HEK293 (cell line): ENCODE data around the gene UPF2.
A peak's percentile ranks its signal among the peaks of the same experiment; 100 is the strongest.

ENCODE experiments used
- CTCF ChIA-PET: fragments of 350-600 bp; formaldehyde crosslinking; extraction: SDS; loops from one replicate; lab custom pipeline; 2021; ENCODE audit warnings: antibody characterized with exemption; lab: Yijun Ruan, JAX
- POLR2A ChIA-PET: fragments of 300-600 bp; formaldehyde crosslinking; extraction: SDS; loops from one replicate; lab custom pipeline; 2020; ENCODE audit warnings: antibody characterized with exemption, inconsistent platforms; lab: Yijun Ruan, JAX
- H3K27ac ChIP-seq: fragments of 200-500 bp; sonication (Bioruptor generic); 2 replicates; pipeline ENCODE4 v1.5.1; 2014; ENCODE audit warnings: low read depth, low read length, control low read depth, inconsistent platforms; ENCODE audit errors: extremely low read depth
- H3K36me3 ChIP-seq, 2 experiments: fragments of 200-500 bp in 1 of 2; sonication (Bioruptor generic) in 1 of 2; 1 replicate in 1 of 2; 2 replicates in 1 of 2; pipeline ENCODE4 v1.5.1; 2014 to 2017; ENCODE audit warnings: inconsistent platforms in 2 of 2, low read length in 2 of 2; ENCODE audit not compliant: control insufficient read depth in 2 of 2, insufficient read depth in 1 of 2
- H3K4me1 ChIP-seq: fragments of 200-500 bp; sonication (Bioruptor generic); 2 replicates; pipeline ENCODE4 v1.5.1; 2014; ENCODE audit warnings: mild to moderate bottlenecking, low read length, inconsistent platforms; ENCODE audit not compliant: control insufficient read depth, insufficient read depth
- H3K4me3 ChIP-seq: 2 replicates; pipeline ENCODE4 v1.5.1; 2011; ENCODE audit warnings: low read depth, mild to moderate bottlenecking, control low read depth, low read length, moderate library complexity
- H3K9me3 ChIP-seq: fragments of 200-500 bp; sonication (Bioruptor generic); 2 replicates; pipeline ENCODE4 v1.5.1; 2014; ENCODE audit warnings: low read depth, low read length, inconsistent platforms; ENCODE audit not compliant: control insufficient read depth, insufficient read depth
- GLI4 ChIP-seq: fragments of 450-650 bp; formaldehyde crosslinking; IDR thresholded peaks from 2 replicates; pipeline ENCODE4 v1.5.1; 2016; ENCODE audit warnings: missing biosample characterization, missing genetic modification characterization
- GLIS1 ChIP-seq: fragments of 450-650 bp; formaldehyde crosslinking; IDR thresholded peaks from 2 replicates; pipeline ENCODE4 v1.5.1; 2016; ENCODE audit warnings: missing biosample characterization, missing genetic modification characterization
- GLIS2 ChIP-seq: fragments of 450-650 bp; formaldehyde crosslinking; IDR thresholded peaks from 2 replicates; pipeline ENCODE4 v1.5.1; 2016; ENCODE audit warnings: missing biosample characterization, missing genetic modification characterization
- KLF1 ChIP-seq: fragments of 450-650 bp; formaldehyde crosslinking; IDR thresholded peaks from 2 replicates; pipeline ENCODE4 v1.5.1; 2016; ENCODE audit warnings: missing biosample characterization, missing genetic modification characterization
- PRDM2 ChIP-seq: fragments of 450-650 bp; formaldehyde crosslinking; IDR thresholded peaks from 2 replicates; pipeline ENCODE4 v1.5.1; 2016; ENCODE audit warnings: missing biosample characterization, missing genetic modification characterization, borderline replicate concordance
- RBAK ChIP-seq: fragments of 450-650 bp; formaldehyde crosslinking; IDR thresholded peaks from 2 replicates; pipeline ENCODE4 v1.5.1; 2016; ENCODE audit warnings: missing biosample characterization, missing genetic modification characterization
- SCRT2 ChIP-seq: fragments of 450-650 bp; formaldehyde crosslinking; IDR thresholded peaks from 2 replicates; pipeline ENCODE4 v1.5.1; 2016; ENCODE audit warnings: missing biosample characterization, missing genetic modification characterization
- SP2 ChIP-seq: fragments of 450-650 bp; formaldehyde crosslinking; IDR thresholded peaks from 2 replicates; pipeline ENCODE4 v1.5.1; 2016; ENCODE audit warnings: missing biosample characterization, missing genetic modification characterization
- ZBTB10 ChIP-seq: fragments of 450-650 bp; formaldehyde crosslinking; IDR thresholded peaks from 2 replicates; pipeline ENCODE4 v1.5.1; 2016; ENCODE audit warnings: missing biosample characterization, missing genetic modification characterization
- ZBTB20 ChIP-seq: fragments of 450-650 bp; formaldehyde crosslinking; IDR thresholded peaks from 2 replicates; pipeline ENCODE4 v1.5.1; 2016; ENCODE audit warnings: missing biosample characterization, missing genetic modification characterization
- ZBTB6 ChIP-seq: fragments of 450-650 bp; formaldehyde crosslinking; IDR thresholded peaks from 2 replicates; pipeline ENCODE4 v1.5.1; 2017; ENCODE audit warnings: missing biosample characterization, missing genetic modification characterization
- ZBTB7A ChIP-seq: fragments of 450-650 bp; formaldehyde crosslinking; IDR thresholded peaks from 2 replicates; pipeline ENCODE4 v1.5.1; 2016; ENCODE audit warnings: low read depth, missing biosample characterization, missing genetic modification characterization
- ZEB2 ChIP-seq: fragments of 450-650 bp; formaldehyde crosslinking; IDR thresholded peaks from 2 replicates; pipeline ENCODE4 v1.5.1; 2016; ENCODE audit warnings: missing biosample characterization, missing genetic modification characterization
- ZFP69B ChIP-seq: fragments of 450-650 bp; formaldehyde crosslinking; IDR thresholded peaks from 2 replicates; pipeline ENCODE4 v1.5.1; 2016; ENCODE audit warnings: missing biosample characterization, missing genetic modification characterization
- ZNF146 ChIP-seq: fragments of 450-650 bp; formaldehyde crosslinking; IDR thresholded peaks from 2 replicates; pipeline ENCODE4 v1.5.1; 2016; ENCODE audit warnings: missing biosample characterization, missing genetic modification characterization
- ZNF175 ChIP-seq: fragments of 450-650 bp; formaldehyde crosslinking; IDR thresholded peaks from 2 replicates; pipeline ENCODE4 v1.5.1; 2016; ENCODE audit warnings: missing biosample characterization, missing genetic modification characterization
- ZNF239 ChIP-seq: fragments of 450-650 bp; formaldehyde crosslinking; IDR thresholded peaks from 2 replicates; pipeline ENCODE4 v1.5.1; 2016; ENCODE audit warnings: missing biosample characterization, missing genetic modification characterization
- ZNF341 ChIP-seq: fragments of 450-650 bp; formaldehyde crosslinking; IDR thresholded peaks from 2 replicates; pipeline ENCODE4; 2016; ENCODE audit warnings: low read depth, missing biosample characterization, missing genetic modification characterization
- ZNF404 ChIP-seq: fragments of 450-650 bp; formaldehyde crosslinking; IDR thresholded peaks from 2 replicates; pipeline ENCODE4 v1.5.1; 2017; ENCODE audit warnings: missing biosample characterization, missing genetic modification characterization
- ZNF423 ChIP-seq: fragments of 450-650 bp; formaldehyde crosslinking; IDR thresholded peaks from 2 replicates; pipeline ENCODE4 v1.5.1; 2016; ENCODE audit warnings: missing biosample characterization, missing genetic modification characterization
- ZNF555 ChIP-seq: fragments of 450-650 bp; formaldehyde crosslinking; conservative IDR thresholded peaks from 2 replicates; pipeline ENCODE4 v1.5.1; 2017; ENCODE audit warnings: missing biosample characterization, mild to moderate bottlenecking, missing genetic modification characterization, inconsistent platforms
- ZNF660 ChIP-seq: fragments of 450-650 bp; IDR thresholded peaks from 2 replicates; pipeline ENCODE4 v1.5.1; 2018; ENCODE audit warnings: missing biosample characterization, mild to moderate bottlenecking, missing genetic modification characterization
- ZNF830 ChIP-seq: fragments of 450-650 bp; IDR thresholded peaks from 2 replicates; pipeline ENCODE4 v1.5.0; 2018; ENCODE audit warnings: missing biosample characterization, missing genetic modification characterization, low read depth, mild to moderate bottlenecking, moderate library complexity
- ZSCAN30 ChIP-seq: fragments of 450-650 bp; IDR thresholded peaks from 2 replicates; pipeline ENCODE4 v1.5.1; 2018; ENCODE audit warnings: missing biosample characterization, mild to moderate bottlenecking, missing genetic modification characterization, moderate library complexity
- TF ChIP-seq, protein P1 (sequence below): fragments of 450-650 bp; formaldehyde crosslinking; IDR thresholded peaks from 2 replicates; pipeline ENCODE4 v1.5.1; 2016; ENCODE audit warnings: missing biosample characterization, missing genetic modification characterization

UPF2 gene

GRCh38 chr10:12045596-12045995 lies 3.0 kb upstream of the UPF2 start:
- H3K36me3 ChIP-seq = no peaks in the 10 kb centered on the region; a peak in 1 of 3 replicates
- H3K9me3 ChIP-seq = no peaks in the 10 kb centered on the region
- no peak overlapping the region for H3K4me3 ChIP-seq
- POLR2A ChIA-PET = no interaction called here
- no peak overlapping the region for H3K27ac ChIP-seq
- no peak for TF ChIP-seq ZNF830 (tag by site-specific recombination)
- TF ChIP-seq RBAK (tag by site-specific recombination) = no peak
- H3K4me1 ChIP-seq = peaks cover 10% of the 10 kb centered on the region
- CTCF ChIA-PET = no interaction called here

GRCh38 chr10:12042409-12042796 lies 206 bp downstream of the UPF2 start:
- POLR2A ChIA-PET = interaction anchor here (0.6 to 2.9 kb wide), 16 partner anchors 9 to 153 kb away, joined by 3 to 40 read pairs (median 4); partner anchors contain the start of genes CDC123, DHTKD1 and NUDT5
- no peaks in the 10 kb centered on the region; a peak in 1 of 3 replicates for H3K36me3 ChIP-seq
- H3K27ac ChIP-seq = peak overlapping the region; percentile 100
- H3K9me3 ChIP-seq = no peaks in the 10 kb centered on the region
- peak overlapping the region; percentile 87 for H3K4me3 ChIP-seq
- CTCF ChIA-PET = interaction anchor here (0.7 to 1.7 kb wide), 3 partner anchors 27 to 1950 kb away, joined by 5 to 6 read pairs (median 6); no protein-coding TSS in a partner anchor
- peaks cover 10% of the 10 kb centered on the region for H3K4me1 ChIP-seq
- TF ChIP-seq ZFP69B (tag by site-specific recombination) (no peak), GLIS2 (tag by site-specific recombination) (peak; percentile 99), ZNF341 (tag by site-specific recombination) (no peak), ZSCAN30 (tag by site-specific recombination) (0 out of 2 replicates have a peak, but pooled peaks have one; percentile 25), SCRT2 (0 out of 2 replicates have a peak, but pooled peaks have one; percentile 6), ZNF146 (tag by site-specific recombination) (0 out of 2 replicates have a peak, but pooled peaks have one; percentile 1), KLF1 (tag by site-specific recombination) (no peak), ZBTB6 (tag by site-specific recombination) (peak; percentile 64; the same call in 1 of the 2 replicates), GLIS1 (tag by site-specific recombination) (peak; percentile 50), ZBTB7A (tag by site-specific recombination) (peak; percentile 12; the same call in 1 of the 2 replicates), ZBTB10 (tag by site-specific recombination) (peak; percentile 67; the same call in 1 of the 2 replicates), ZNF239 (0 out of 2 replicates have a peak, but pooled peaks have one; percentile 1), ZNF660 (tag by site-specific recombination) (peak; percentile 55; the same call in 1 of the 2 replicates), PRDM2 (tag by site-specific recombination) (peak; percentile 8; the same call in 1 of the 2 replicates), ZBTB20 (tag by site-specific recombination) (peak; percentile 43; the same call in 1 of the 2 replicates), SP2 (peak; percentile 54; the same call in 1 of the 2 replicates), ZNF404 (no peak), ZNF555 (tag by site-specific recombination) (no peak), ZEB2 (tag by site-specific recombination) (0 out of 2 replicates have a peak, but pooled peaks have one; percentile 38), GLI4 (tag by site-specific recombination) (0 out of 2 replicates have a peak, but pooled peaks have one; percentile 8), ZNF175 (tag by site-specific recombination) (no peak), ZNF423 (tag by site-specific recombination) (0 out of 2 replicates have a peak, but pooled peaks have one; percentile 28)
- TF ChIP-seq, protein P1, sequence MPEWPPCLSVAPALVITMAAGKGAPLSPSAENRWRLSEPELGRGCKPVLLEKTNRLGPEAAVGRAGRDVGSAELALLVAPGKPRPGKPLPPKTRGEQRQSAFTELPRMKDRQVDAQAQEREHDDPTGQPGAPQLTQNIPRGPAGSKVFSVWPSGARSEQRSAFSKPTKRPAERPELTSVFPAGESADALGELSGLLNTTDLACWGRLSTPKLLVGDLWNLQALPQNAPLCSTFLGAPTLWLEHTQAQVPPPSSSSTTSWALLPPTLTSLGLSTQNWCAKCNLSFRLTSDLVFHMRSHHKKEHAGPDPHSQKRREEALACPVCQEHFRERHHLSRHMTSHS (tag by site-specific recombination) = no peak
